Astrocyte (in vitro differentiated cells and primary cell): ENCODE measurements around the gene SHISA9. TPM values are rescaled to one million over a fixed set of nuclear protein-coding genes. Genes with fewer than 3 reads are reported as not detected.

Experiments used
- DNase-seq: peaks from one replicate; pipeline ENCODE4 v3.0.0-alpha.2; 2010; ENCODE audit warnings: low read depth
- FAIRE-seq: peaks from 2 replicates; lab custom pipeline; 2011; peaks lifted over from hg19 to GRCh38; lab: Jason Lieb, UNC
- H2AFZ ChIP-seq: 2 replicates; pipeline ENCODE4 v1.6.0; 2012; ENCODE audit warnings: low read depth, low read length, inconsistent platforms
- H3K27ac ChIP-seq: 2 replicates; pipeline ENCODE4 v1.5.1; 2011; ENCODE audit warnings: low read depth, low read length, inconsistent platforms
- H3K27me3 ChIP-seq: 2 replicates; pipeline ENCODE4 v1.6.0; 2011; ENCODE audit warnings: low read length, inconsistent platforms; ENCODE audit not compliant: insufficient read depth
- H3K36me3 ChIP-seq: 2 replicates; pipeline ENCODE4 v1.5.1; 2011; ENCODE audit warnings: low read length, inconsistent platforms; ENCODE audit not compliant: insufficient read depth
- H3K4me1 ChIP-seq: 2 replicates; pipeline ENCODE4 v1.5.1; 2011; ENCODE audit warnings: low read length, inconsistent platforms; ENCODE audit not compliant: insufficient read depth
- H3K4me2 ChIP-seq: 2 replicates; pipeline ENCODE4 v1.6.0; 2012; ENCODE audit warnings: low read length, inconsistent platforms
- H3K4me3 ChIP-seq: 2 replicates; pipeline ENCODE4 v1.5.1; 2011; ENCODE audit warnings: low read depth, mild to moderate bottlenecking, low read length, inconsistent platforms; ENCODE audit not compliant: insufficient read depth
- H3K79me2 ChIP-seq: 2 replicates; pipeline ENCODE4 v1.6.0; 2012; ENCODE audit warnings: mild to moderate bottlenecking, low read length, inconsistent platforms; ENCODE audit not compliant: insufficient read depth
- H3K9ac ChIP-seq: 2 replicates; pipeline ENCODE4 v1.6.0; 2012; ENCODE audit warnings: mild to moderate bottlenecking, low read length, inconsistent platforms
- H3K9me3 ChIP-seq: 2 replicates; pipeline ENCODE4 v1.5.1; 2012; ENCODE audit warnings: low read depth, mild to moderate bottlenecking, low read length, inconsistent platforms; ENCODE audit not compliant: insufficient read depth
- H4K20me1 ChIP-seq: 2 replicates; pipeline ENCODE4 v1.6.0; 2012; ENCODE audit warnings: low read length, inconsistent platforms; ENCODE audit not compliant: insufficient read depth
- H3K27ac Mint-ChIP-seq: one replicate; pipeline ENCODE4 v1.8.0; 2021; ENCODE audit warnings: mild to moderate bottlenecking, mixed read lengths; ENCODE audit not compliant: unreplicated experiment
- H3K27me3 Mint-ChIP-seq: one replicate; pipeline ENCODE4 v1.8.0; 2021; ENCODE audit warnings: low read depth, mixed read lengths; ENCODE audit not compliant: unreplicated experiment
- H3K36me3 Mint-ChIP-seq: one replicate; pipeline ENCODE4 v1.8.0; 2021; ENCODE audit warnings: low read depth, mixed read lengths; ENCODE audit not compliant: unreplicated experiment
- H3K4me1 Mint-ChIP-seq: one replicate; pipeline ENCODE4 v1.8.0; 2021; ENCODE audit warnings: low read depth, mixed read lengths; ENCODE audit not compliant: unreplicated experiment
- H3K4me3 Mint-ChIP-seq: one replicate; pipeline ENCODE4 v1.8.0; 2021; ENCODE audit warnings: mild to moderate bottlenecking, moderate library complexity, mixed read lengths; ENCODE audit not compliant: unreplicated experiment
- H3K9me3 Mint-ChIP-seq: one replicate; pipeline ENCODE4 v1.8.0; 2021; ENCODE audit warnings: mild to moderate bottlenecking, mixed read lengths; ENCODE audit not compliant: unreplicated experiment
- CTCF ChIP-seq: IDR thresholded peaks from 2 replicates; pipeline ENCODE4 v1.5.1; 2011; ENCODE audit warnings: low read depth, mild to moderate bottlenecking, inconsistent platforms, low read length, moderate library complexity; ENCODE audit not compliant: insufficient read depth
- EZH2 ChIP-seq: IDR thresholded peaks from 2 replicates; pipeline ENCODE4 v1.6.1; 2012; ENCODE audit warnings: mild to moderate bottlenecking, low read length, inconsistent platforms; ENCODE audit not compliant: insufficient read depth
- total RNA-seq: library from RNA; stranded (reverse); gene quantifications from 2 replicates; pipeline ENCODE4 v1.2.1, GENCODE V29; 2021

The SHISA9 gene
- total RNA-seq, 1 donor from 2014 or later, result 73.0 TPM

- Mint-ChIP-seq H3K36me3 (peaks cover 2% of the 10 kb centered on the region), H3K4me3 (no peak overlapping the region), H3K27ac (no peak overlapping the region), H3K4me1 (no peaks in the 10 kb centered on the region), H3K9me3 (no peaks in the 10 kb centered on the region), H3K27me3 (peaks cover 4% of the 10 kb centered on the region)
- no peaks in the 10 kb centered on the region for H3K4me1 ChIP-seq
- H3K79me2 ChIP-seq, result no peaks in the 10 kb centered on the region
- H3K4me2 ChIP-seq, result no peak overlapping the region
- H2AFZ ChIP-seq, result no peak overlapping the region
- H3K36me3 ChIP-seq, result no peaks in the 10 kb centered on the region
- DNase-seq (no peak), FAIRE-seq (no peak)
- H3K27me3 ChIP-seq, result no peaks in the 10 kb centered on the region
- H3K4me3 ChIP-seq, result no peak overlapping the region
- H3K9me3 ChIP-seq, result no peaks in the 10 kb centered on the region
- TF ChIP-seq EZH2 (no peak), CTCF (no peak)
- no peak overlapping the region for H3K9ac ChIP-seq
- H4K20me1 ChIP-seq, result no peaks in the 10 kb centered on the region
- no peak overlapping the region for H3K27ac ChIP-seq
Observed at GRCh38 chr16:13270602-13271001, 369.2 kb downstream of the SHISA9 start.

- Histone ChIP-seq H3K9me3 (no peaks in the 10 kb centered on the region), H3K36me3 (no peaks in the 10 kb centered on the region), H3K27me3 (no peaks in the 10 kb centered on the region), H3K4me2 (no peak overlapping the region), H2AFZ (no peak overlapping the region), H3K9ac (no peak overlapping the region), H3K4me3 (no peak overlapping the region), H3K79me2 (no peaks in the 10 kb centered on the region), H4K20me1 (no peaks in the 10 kb centered on the region), H3K4me1 (no peaks in the 10 kb centered on the region), H3K27ac (no peak overlapping the region)
- FAIRE-seq (no peak), DNase-seq (no peak)
- no peaks in the 10 kb centered on the region for H3K4me1 Mint-ChIP-seq
- H3K27me3 Mint-ChIP-seq, result no peaks in the 10 kb centered on the region
- peaks cover 2% of the 10 kb centered on the region for H3K9me3 Mint-ChIP-seq
- no peak overlapping the region for H3K27ac Mint-ChIP-seq
- TF ChIP-seq CTCF (no peak), EZH2 (no peak)
- H3K36me3 Mint-ChIP-seq, result peaks cover 2% of the 10 kb centered on the region
- no peak overlapping the region for H3K4me3 Mint-ChIP-seq
Observed at GRCh38 chr16:13289515-13289914, 388.1 kb downstream of the SHISA9 start.

Other genes with a start within 250 kb of the SHISA9 start
- 27.2 and 28.5 TPM in 2 replicates for gene CPPED1, start 97.7 kb upstream of the SHISA9 start, total RNA-seq